ENCODE data around the gene MAP4K4. TPM values are rescaled to one million over a fixed set of nuclear protein-coding genes. Genes with fewer than 3 reads are reported as not detected.

MAP4K4 gene
- total and polyA plus RNA-seq, 2 of the 13 experiments (the other 11 are each of a cell fraction or from before 2014, with no cell fraction given) = 105 to 264 TPM

DNA sequence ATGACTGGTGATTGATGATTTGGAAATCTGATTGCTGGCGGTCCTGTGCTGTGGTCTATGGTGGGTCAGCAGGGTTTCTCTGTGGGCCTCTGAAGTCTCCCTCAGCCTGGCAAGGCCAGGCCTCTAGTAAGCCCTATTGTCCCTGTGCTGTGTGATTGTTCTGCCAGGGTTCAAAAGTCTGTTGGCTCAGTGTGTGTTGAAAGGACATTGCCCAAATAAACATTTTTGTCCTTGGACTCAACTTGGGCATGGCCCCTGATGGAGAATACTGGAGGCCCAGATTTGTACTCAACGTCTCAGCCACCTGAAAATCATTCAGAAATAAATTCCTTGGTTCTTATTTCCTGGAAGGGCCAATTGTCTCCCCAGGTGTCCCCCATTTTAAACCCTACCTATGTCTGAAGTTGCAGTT lies 74.4 kb downstream of the MAP4K4 start (continued):
- no peak for TF ChIP-seq ZNF260 (CRISPR knock-in tag; IDR thresholded peaks at IDR 0.05; ENCODE audit: borderline replicate concordance, low read depth)
- TF ChIP-seq MAZ (IDR thresholded peaks at IDR 0.05; ENCODE audit: borderline replicate concordance, low read depth, low read length) = peak; percentile 65; the same call in 1 of the 2 replicates
- TF ChIP-seq MAZ (CRISPR knock-in tag; IDR thresholded peaks at IDR 0.05; ENCODE audit: low read depth) = no peak
- TF ChIP-seq, protein P1, sequence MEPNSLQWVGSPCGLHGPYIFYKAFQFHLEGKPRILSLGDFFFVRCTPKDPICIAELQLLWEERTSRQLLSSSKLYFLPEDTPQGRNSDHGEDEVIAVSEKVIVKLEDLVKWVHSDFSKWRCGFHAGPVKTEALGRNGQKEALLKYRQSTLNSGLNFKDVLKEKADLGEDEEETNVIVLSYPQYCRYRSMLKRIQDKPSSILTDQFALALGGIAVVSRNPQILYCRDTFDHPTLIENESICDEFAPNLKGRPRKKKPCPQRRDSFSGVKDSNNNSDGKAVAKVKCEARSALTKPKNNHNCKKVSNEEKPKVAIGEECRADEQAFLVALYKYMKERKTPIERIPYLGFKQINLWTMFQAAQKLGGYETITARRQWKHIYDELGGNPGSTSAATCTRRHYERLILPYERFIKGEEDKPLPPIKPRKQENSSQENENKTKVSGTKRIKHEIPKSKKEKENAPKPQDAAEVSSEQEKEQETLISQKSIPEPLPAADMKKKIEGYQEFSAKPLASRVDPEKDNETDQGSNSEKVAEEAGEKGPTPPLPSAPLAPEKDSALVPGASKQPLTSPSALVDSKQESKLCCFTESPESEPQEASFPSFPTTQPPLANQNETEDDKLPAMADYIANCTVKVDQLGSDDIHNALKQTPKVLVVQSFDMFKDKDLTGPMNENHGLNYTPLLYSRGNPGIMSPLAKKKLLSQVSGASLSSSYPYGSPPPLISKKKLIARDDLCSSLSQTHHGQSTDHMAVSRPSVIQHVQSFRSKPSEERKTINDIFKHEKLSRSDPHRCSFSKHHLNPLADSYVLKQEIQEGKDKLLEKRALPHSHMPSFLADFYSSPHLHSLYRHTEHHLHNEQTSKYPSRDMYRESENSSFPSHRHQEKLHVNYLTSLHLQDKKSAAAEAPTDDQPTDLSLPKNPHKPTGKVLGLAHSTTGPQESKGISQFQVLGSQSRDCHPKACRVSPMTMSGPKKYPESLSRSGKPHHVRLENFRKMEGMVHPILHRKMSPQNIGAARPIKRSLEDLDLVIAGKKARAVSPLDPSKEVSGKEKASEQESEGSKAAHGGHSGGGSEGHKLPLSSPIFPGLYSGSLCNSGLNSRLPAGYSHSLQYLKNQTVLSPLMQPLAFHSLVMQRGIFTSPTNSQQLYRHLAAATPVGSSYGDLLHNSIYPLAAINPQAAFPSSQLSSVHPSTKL (CRISPR knock-in tag; IDR thresholded peaks at IDR 0.05) = peak; percentile 100
- TF ChIP-seq ZNF878 (CRISPR knock-in tag; IDR thresholded peaks at IDR 0.05) = no peak
- peak; percentile 47; the same call in 1 of the 2 replicates for TF ChIP-seq ZNF543 (CRISPR knock-in tag; IDR thresholded peaks at IDR 0.05)
- 0 out of 4 replicates have a peak, but pooled peaks have one; percentile 12 to 25 for TF ChIP-seq MAFK (conservative IDR thresholded peaks at IDR 0.05 in 1 of 2, IDR thresholded peaks at IDR 0.05 in 1 of 2; ENCODE audit: low read length in 2 of 2)
- TF ChIP-seq GATAD1 (CRISPR knock-in tag; IDR thresholded peaks at IDR 0.05) = peak; percentile 60; the same call in 1 of the 2 replicates
- peak; percentile 80; the same call in 1 of the 2 replicates for TF ChIP-seq ERF (CRISPR knock-in tag; IDR thresholded peaks at IDR 0.05)
- TF ChIP-seq, protein P2, sequence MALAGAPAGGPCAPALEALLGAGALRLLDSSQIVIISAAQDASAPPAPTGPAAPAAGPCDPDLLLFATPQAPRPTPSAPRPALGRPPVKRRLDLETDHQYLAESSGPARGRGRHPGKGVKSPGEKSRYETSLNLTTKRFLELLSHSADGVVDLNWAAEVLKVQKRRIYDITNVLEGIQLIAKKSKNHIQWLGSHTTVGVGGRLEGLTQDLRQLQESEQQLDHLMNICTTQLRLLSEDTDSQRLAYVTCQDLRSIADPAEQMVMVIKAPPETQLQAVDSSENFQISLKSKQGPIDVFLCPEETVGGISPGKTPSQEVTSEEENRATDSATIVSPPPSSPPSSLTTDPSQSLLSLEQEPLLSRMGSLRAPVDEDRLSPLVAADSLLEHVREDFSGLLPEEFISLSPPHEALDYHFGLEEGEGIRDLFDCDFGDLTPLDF (CRISPR knock-in tag; IDR thresholded peaks at IDR 0.05) = no peak
- 0 out of 2 replicates have a peak, but pooled peaks have one; percentile 28 for TF ChIP-seq ZNF224 (CRISPR knock-in tag; IDR thresholded peaks at IDR 0.05)
- no peak for TF ChIP-seq ATRX (CRISPR knock-in tag; IDR thresholded peaks at IDR 0.05; ENCODE audit: borderline replicate concordance)
- no peak for TF ChIP-seq POLR2AphosphoS2 (IDR thresholded peaks at IDR 0.05; ENCODE audit: low read depth, low read length)
- no peak for TF ChIP-seq MATR3 (CRISPR knock-in tag; IDR thresholded peaks at IDR 0.05)
- TF ChIP-seq, protein P3, sequence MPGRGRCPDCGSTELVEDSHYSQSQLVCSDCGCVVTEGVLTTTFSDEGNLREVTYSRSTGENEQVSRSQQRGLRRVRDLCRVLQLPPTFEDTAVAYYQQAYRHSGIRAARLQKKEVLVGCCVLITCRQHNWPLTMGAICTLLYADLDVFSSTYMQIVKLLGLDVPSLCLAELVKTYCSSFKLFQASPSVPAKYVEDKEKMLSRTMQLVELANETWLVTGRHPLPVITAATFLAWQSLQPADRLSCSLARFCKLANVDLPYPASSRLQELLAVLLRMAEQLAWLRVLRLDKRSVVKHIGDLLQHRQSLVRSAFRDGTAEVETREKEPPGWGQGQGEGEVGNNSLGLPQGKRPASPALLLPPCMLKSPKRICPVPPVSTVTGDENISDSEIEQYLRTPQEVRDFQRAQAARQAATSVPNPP (CRISPR knock-in tag; IDR thresholded peaks at IDR 0.05) = peak; percentile 47; the same call in 1 of the 2 replicates
- TF ChIP-seq, protein P4, sequence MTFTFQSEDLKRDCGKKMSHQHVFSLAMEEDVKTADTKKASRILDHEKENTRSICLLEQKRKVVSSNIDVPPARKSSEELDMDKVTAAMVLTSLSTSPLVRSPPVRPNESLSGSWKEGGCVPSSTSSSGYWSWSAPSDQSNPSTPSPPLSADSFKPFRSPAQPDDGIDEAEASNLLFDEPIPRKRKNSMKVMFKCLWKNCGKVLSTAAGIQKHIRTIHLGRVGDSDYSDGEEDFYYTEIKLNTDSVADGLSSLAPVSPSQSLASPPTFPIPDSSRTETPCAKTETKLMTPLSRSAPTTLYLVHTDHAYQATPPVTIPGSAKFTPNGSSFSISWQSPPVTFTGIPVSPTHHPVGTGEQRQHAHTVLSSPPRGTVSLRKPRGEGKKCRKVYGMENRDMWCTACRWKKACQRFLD (CRISPR knock-in tag; IDR thresholded peaks at IDR 0.05; ENCODE audit: borderline replicate concordance) = no peak
- TF ChIP-seq ZNF839 (CRISPR knock-in tag; IDR thresholded peaks at IDR 0.05; ENCODE audit: borderline replicate concordance) = no peak
- no peak for TF ChIP-seq WIZ (CRISPR knock-in tag; IDR thresholded peaks at IDR 0.05)
- TF ChIP-seq RXRB (CRISPR knock-in tag; IDR thresholded peaks at IDR 0.05; ENCODE audit: borderline replicate concordance) = peak; percentile 93
- TF ChIP-seq, protein P5, sequence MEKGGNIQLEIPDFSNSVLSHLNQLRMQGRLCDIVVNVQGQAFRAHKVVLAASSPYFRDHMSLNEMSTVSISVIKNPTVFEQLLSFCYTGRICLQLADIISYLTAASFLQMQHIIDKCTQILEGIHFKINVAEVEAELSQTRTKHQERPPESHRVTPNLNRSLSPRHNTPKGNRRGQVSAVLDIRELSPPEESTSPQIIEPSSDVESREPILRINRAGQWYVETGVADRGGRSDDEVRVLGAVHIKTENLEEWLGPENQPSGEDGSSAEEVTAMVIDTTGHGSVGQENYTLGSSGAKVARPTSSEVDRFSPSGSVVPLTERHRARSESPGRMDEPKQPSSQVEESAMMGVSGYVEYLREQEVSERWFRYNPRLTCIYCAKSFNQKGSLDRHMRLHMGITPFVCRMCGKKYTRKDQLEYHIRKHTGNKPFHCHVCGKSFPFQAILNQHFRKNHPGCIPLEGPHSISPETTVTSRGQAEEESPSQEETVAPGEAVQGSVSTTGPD (CRISPR knock-in tag; IDR thresholded peaks at IDR 0.05) = peak; percentile 72; the same call in 1 of the 2 replicates
